GM19023 (cell line): ENCODE data around the gene BGLAP.

Experiments used
- ATAC-seq: cut with Tn5 transposase; IDR thresholded peaks from one replicate; pipeline ENCODE4 v1.9.1; 2021; ENCODE audit warnings: mild to moderate bottlenecking, moderate library complexity; ENCODE audit not compliant: unreplicated experiment

BGLAP gene

DNA sequence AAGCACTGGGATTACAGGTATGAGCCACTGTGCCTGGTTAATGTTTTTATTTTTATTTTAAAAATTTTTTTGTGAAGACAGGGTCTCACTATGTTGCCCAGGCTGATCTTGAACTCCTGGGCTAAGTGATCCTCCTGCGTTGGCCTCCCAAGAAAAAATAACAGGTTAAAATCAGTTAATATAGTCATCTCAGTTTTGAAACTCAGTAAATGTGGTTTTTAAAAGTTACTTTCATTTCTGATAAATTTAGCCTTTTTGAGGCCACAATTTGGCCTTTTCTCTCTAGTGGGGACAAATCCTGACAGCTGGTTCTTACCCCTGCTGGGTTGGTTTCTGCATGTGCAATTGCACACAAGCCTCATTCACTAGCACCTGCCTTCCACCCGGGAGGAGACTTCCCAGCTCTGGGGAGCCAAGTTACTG lies 15.9 kb upstream of the BGLAP start:
- ATAC-seq = peak; percentile 68

DNA sequence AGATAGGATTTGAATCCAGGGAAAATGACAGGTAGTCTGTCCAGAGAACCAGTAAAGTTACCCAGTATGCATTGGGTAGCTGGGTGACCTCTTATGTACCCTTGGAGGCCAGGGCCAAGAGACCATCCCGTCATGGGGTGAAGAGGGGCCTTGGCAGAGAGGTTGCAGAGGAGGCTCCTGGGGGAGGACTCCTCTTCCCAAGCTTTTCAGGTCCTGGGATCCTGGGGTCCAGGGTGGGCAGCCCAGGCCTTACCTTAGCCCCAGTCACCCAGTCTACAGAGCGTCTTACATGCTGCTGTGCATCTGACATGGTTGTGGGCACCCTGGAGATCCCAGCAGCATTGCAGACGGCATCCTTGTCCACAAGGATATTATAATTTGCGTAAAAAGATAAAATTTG lies 15.2 kb upstream of the BGLAP start:
- ATAC-seq = peak; percentile 12

DNA sequence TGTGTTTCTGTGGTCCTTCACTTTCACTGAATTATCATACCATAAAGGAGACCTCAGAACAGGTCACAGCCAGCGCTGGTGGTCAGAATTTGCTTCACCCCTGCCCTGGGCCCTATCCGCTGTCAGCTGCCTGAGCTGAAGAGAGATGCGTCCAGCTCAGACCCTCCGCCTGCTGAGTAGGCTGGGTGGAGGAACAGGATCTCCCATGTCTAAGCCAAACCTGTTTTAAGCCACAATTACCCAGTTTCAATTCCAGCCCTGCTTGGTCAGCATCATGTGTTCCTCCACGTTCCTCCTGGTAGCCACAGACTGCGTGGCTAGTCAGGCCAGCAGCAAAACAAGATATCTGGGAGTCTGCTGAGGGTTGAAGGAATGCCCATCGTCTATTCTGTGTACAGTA lies 13.5 kb upstream of the BGLAP start:
- no peak for ATAC-seq

DNA sequence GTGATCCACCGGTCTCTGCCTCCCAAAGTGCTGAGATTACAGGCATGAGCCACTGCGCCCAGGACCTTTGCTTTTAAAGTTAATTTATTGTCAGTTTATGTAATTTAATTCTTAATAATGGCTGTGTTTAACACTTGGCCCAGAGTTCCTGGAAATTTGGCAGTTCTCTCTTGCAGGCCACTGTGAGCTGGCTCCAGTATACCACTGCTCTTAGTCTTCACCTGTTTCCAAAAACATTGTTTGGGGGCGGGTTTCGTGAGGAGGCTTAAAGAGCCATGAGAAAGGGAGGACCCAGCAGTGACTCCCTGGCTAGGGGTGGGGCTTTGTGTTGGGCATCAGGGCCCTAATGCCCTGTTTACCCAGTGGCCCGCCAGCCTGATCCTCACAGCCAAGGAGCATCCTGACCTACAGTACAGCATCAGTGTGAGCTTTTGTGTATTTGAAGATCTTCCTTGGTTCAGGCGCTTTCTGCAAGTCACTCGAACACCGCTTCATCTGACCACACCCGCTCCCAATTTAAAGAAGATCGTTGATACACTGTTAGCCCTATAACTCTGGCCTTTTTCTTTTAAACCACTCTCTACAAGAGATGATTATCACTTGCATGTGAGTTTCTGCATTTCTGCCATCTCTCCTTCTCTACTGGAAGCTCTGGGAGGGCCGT lies 12.0 kb upstream of the BGLAP start:
- no peak for ATAC-seq

DNA sequence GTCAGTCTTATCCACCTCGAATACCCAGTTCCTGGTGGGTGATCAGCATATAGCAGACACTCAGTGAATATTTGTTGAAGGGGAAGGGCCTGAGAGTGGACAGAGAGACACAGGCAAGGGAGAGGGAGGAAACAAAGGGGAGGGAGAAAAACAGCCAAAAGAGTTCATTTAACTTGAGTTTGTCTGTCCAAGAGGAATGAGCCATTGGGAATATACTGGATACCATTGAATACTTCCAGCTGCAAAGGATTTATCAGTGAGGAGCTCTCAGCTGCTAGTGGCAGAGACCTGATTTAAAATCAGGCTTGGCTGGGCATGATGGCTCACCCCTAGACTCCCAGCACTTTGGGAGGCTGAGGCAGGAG lies 11.5 kb upstream of the BGLAP start:
- ATAC-seq = no peak

DNA sequence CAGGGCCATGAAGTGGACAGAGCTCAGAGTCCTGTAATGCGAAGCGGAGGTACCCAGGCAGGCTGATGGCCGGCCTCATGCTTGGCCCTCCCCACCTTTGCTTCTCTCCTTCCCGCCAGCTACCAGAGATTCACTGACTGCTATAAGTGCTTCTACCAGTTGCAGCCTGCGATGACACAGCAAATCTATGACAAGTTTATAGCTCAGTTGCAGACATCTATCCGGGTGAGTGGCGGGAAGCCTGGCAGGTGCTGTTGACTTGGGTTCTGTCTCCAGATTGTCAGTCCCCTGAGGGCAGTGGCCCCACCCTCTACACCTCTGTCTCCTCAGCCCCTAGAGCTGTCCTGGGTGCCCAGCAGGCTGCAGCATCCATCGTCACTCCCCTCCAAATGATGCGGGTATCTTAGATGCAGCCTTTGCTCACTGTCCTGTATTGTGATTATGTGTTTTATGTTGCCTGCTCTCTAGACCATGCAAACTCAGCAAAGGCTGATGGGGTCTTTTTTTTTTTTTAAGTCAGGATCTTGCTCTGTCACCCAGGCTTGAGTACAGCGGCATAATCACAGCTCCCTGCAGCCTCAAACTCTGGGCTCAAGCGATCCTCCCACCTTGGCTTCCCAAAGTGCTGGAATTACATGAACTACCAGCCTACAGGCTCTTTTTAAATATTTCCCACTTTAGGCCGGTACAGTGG lies 9.6 kb upstream of the BGLAP start:
- ATAC-seq = no peak

DNA sequence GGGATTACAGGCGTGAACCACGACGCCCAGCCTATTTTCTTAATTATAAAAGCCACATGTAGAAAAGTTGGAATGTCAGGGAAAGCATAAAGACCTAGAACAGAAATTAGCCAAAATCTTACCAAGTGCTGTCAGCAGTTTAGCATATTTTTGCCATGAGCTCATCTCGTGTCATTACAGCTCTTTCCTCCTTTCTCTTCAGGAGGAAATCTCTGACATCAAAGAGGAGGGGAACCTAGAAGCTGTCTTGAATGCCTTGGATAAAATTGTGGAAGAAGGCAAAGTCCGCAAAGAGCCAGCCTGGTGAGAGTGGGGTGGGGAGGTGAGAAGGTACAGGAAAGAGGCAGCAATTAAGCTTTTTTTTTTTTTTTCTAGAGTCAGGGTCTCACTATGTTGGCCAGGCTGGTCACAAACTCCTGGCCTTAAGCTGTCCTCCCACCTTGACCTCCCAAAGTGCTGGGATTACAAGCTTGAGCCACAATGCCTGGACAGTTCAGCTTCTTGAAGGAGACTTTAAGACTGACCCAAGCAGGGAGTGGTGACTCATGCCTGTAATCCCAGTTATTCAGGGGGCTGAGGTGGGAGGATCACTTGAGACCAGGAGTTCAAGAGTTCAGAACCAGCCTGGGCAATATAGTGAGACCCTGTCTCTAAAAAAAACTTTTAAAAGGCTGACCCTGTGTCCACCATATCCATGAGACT lies 8.4 kb upstream of the BGLAP start:
- ATAC-seq = no peak

DNA sequence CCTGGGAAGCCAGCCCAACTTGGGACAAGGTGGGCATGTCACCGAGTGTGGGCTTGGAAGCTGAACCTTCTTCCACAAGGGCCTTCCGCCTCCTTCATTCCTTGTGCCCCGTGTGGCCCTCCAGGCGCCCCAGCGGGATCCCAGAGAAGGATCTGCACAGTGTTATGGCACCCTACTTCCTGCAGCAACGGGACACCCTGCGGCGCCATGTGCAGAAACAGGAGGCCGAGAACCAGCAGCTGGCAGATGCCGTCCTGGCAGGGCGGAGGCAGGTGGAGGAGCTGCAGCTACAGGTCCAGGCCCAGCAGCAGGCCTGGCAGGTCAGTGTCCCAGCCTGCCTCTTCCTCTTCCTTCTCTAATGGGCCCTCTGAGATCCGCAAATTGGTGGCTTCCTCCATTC lies 5.8 kb upstream of the BGLAP start:
- no peak for ATAC-seq

DNA sequence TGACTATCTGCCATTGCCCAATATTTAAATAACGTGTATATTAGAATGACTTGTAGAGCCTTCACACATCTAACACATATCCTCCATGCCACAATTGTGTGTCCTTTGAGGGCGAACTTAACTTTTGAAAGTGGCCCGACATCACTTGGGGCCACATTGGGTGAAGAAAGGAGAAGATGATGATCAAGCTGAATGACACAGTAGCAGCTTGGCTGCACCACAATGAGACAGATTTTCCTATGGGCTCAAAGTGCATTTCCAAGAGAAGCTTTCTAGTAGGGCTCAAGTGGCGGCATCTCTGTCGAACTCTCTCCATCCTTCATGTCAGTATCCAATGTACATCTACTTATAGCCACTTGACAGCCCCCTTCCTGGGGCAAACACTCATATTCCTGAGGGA lies 3.7 kb upstream of the BGLAP start:
- ATAC-seq = no peak

DNA sequence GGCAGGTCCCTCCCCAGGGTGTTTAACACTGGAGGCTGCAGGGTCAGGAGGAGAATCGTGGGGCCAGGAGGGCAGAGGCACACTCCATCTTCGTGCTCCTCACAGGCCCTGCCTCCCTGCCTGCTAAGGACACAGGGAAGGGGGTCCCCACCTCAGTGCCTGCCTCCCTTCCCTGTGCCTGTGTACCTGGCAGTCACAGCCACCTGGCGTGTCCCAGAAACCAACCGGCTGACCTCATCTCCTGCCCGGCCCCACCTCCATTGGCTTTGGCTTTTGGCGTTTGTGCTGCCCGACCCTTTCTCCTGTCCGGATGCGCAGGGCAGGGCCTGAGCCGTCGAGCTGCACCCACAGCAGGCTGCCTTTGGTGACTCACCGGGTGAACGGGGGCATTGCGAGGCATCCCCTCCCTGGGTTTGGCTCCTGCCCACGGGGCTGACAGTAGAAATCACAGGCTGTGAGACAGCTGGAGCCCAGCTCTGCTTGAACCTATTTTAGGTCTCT lies 623 bp upstream of the BGLAP start:
- no peak for ATAC-seq

DNA sequence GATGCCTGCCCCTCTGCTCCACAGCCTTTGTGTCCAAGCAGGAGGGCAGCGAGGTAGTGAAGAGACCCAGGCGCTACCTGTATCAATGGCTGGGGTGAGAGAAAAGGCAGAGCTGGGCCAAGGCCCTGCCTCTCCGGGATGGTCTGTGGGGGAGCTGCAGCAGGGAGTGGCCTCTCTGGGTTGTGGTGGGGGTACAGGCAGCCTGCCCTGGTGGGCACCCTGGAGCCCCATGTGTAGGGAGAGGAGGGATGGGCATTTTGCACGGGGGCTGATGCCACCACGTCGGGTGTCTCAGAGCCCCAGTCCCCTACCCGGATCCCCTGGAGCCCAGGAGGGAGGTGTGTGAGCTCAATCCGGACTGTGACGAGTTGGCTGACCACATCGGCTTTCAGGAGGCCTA lies 754 bp downstream of the BGLAP start:
- ATAC-seq = no peak

DNA sequence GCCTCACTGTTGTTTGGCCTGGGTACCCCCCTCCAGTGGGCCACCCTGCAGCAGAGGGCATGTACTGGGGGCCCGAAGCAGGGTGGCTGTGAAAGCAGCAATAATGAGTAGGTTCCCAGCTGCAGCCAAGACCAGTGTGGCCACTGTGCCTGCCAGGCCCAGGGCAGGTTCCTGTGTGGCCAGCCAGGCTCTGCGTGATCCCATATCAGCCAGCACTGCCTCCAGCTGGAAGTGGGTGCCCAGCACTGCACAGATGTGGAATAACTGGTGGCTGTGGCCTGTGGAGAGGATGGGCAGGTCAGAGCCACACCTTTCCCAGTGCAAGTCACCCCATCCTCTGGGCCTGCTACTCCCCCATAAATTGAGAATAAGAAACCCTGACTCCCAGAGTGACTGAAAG lies 2.1 kb downstream of the BGLAP start:
- no peak for ATAC-seq

DNA sequence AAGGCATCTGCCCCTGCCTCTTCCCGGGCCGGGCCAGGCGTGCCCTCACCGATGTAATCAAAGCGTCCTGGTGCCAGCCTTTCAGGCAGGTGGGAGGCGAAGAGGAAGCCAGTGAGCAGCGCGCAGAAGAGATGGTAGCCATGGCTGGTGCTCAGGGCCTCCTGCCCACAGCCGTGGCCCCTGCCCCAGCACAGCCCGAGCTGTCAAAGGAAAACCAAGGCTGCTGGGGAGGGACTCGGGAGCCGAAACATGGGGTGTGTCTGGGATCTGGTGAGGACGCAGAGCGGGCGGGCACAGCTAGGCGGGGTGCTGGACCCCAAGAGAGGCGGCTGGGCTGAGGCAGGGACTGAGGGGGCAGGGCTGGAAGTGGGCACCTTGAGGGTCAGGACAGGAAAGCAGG lies 2.7 kb downstream of the BGLAP start:
- no peak for ATAC-seq

DNA sequence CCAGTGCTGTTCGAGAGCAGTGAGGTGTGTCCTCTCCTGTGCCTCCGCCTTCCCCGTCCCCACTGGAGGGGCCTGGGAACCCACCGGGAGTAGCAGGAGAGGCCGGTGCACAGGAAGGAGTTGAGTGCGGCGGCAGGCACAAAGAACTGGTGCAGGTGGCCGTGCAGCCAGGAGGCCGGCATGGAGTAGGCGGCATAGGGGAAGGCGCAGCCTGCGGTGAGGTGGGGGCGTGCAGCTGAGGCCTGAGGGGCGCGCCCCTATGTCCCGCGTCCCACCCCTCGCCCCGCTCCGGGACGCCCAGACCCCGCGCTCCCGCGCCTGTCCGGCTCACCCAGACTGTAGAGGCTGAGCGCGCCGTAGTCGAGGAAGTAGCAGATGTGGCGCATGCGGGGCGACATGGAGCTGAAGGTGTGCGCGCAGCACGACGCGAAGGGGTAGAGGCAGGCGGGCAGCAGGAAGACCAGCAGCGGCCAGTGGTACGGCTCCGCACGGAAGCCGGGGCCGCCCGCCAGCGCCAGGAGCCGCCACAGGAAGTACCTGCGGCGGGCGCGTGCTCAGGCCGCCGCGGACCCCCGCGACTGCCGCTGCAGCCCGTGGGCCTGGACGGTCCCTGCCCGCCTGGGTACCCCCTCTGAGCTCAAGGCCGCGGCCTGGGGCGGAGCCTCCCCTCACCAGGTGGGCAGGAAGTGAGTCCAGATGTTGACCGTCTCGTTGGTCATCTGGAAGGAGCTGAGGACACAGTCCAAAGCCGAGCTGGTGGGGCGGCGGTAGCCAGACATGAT lies 3.7 kb downstream of the BGLAP start:
- no peak for ATAC-seq

DNA sequence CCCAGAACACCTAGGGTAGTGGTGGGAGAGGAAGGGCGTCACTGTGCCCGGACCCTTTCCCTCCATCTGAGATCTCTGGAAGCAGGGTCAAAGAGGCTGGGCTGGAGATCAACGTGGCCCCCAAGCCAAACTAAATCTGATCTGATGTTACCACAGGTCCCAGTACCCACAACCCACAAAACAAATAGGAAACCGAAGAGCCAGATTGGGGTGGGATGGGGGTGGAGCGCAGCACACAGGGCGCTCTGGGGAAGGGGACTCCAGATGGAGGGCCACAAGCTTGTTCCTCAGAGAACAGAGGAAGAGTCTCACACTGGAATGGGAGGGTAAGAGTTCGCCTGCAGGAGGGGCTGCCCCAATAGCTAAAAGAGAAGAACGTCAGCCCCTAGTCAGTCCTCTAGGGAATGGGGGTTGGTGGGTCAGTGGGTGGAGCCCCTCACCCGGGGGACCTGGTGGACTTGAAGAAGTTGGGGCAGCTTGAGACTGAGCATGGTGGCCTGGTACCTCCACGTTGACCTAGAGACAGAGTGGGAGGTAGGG lies 4.3 kb downstream of the BGLAP start:
- no peak for ATAC-seq

DNA sequence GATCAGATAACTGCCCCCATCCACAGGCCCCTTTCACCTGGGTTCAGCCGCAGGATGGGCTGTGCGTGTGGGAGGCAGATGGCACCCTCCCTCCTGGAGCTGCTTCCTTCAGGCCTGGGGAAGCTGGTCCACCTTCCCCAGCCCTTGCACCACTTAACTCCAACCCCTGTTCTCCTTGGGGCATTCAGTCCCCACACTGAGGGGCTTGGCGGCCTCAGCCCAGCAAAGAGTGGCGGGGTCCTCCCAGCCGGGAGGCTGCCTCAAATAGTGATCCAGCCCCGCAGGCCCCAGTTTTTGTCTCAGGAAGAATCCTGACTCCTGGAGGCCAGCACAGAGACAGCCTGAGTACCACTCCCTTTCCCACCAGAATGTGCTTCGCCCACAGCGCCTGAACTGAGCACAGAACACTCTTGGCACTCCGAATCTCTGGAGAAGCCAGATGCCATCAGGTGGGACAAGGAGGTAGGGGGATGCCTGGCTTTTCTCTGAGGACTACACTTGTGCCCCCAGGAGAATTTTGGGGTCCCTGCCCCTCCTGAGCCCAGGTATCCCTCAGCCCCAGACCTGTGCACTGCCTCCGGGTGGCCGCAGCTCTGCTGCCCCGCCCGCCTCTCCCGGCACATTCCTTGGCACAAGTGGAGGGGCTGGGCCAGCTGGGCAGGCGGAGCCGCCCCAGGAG lies 4.9 kb downstream of the BGLAP start:
- ATAC-seq = no peak

DNA sequence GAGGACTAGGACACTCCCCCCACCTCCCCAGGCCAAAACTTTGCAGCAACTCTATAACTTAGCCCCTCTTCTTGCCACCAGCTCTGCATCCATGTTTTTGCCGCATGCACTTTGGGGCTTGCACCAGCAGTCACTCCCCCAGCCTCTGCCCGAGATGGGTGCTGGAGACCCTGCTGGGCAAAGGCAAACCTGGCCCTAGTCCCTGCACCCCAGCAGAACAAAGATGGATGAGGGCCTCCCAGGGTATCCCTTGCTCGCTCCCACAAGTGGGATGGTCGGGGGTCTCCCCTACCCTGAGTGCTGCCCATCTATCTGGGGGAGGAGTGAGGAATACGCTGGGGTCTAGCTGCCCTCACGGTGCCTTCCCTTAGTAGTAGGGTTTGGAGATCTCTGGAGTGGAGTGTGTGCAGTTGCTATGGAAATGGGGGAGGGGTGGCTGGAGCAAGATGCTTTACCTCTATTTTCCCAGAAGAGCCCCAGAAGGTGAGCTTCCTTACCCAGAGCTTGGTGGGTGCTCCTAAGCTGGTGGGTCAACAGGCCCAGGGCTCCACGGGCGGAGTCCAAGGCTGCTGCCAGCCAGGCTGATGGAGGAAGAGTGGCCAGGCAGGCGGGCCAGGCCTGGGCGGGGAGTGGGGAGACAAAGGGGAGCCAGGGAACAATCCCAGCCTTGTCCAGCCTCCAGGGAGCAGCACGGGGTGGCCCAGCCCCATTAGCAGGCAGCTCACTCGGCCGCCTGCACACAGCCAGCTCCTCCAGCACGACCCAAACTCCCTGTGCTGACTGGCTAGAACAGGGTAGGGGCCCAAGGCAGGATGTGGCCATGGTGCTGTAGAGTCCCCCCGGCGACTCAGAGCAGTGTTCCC lies 5.7 kb downstream of the BGLAP start, which contains the start of gene PAQR6:
Gene PAQR6 (minus strand): TSS at position 597 of the 863 bp plus-strand sequence. CDS start 1,325 bp downstream, outside the sequence.
- ATAC-seq = no peak

DNA sequence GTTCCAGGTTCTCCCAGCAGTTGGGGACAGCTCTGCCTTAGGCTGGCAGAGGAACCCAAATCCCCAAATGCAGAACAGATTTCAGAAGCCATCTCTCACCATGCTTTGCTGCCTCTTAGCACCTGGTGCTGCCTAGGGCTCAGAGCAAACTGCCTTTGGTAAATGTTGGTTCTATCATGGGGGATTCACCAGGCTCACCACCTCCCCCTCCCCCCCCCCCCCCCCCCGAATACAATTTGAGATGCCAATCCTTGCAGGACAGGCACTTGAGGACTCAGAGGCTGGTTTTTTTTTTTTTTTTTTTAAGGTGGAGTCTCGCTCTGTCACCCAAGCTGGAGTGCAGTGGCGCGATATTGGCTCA lies 6.3 kb downstream of the BGLAP start:
- ATAC-seq = no peak

DNA sequence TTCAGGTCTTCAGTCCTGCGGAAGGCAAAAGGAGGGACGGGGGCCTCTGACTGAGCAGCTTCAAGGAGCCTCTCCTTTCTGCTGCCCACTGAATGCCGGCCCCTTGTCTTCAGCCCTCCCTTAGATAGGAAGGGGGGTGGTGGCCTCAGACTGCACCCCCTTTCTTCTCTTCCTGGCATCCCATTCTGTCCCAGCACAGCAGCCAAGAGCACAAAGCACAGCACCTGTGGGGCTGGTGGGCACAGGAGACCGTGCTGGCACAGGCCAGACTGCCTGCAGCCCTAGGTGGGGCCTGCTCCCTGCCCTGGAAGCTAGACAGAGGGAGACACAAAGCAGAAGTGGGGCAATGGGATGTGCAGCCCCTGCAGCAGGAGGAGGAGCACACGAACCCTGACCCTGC lies 7.6 kb downstream of the BGLAP start:
- no peak for ATAC-seq

DNA sequence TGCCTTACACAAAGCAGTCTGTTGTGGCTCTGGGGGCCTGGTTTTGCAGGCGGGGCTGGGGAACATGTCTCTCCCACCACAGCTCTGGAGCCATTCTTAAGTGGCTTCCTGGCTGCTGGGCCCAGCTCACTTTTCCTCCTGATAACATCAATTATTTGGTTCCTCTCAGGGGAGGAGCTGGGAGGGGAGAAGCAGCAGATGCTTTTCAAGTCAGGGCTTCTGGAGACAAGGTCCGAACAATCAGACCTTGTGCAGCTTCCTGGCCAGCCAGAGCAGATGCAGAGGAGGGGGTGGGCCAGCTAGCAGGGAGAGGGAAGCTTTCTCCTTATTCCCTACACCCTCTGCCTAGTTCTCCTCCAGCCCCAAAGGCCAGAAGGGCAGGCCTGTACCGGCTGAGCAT lies 9.5 kb downstream of the BGLAP start:
- no peak for ATAC-seq
